GM10248 (cell line): Measurements from ENCODE around the gene OSBPL7.

Source experiments
- CTCF ChIA-PET: fragments of 300-600 bp; sonication (Branson Sonifier 250); formaldehyde crosslinking; extraction: SDS; loops from one replicate; lab custom pipeline; 2021; ENCODE audit warnings: antibody characterized with exemption; lab: Yijun Ruan, JAX
- POLR2A ChIA-PET: fragments of 350-650 bp; sonication (Branson Sonifier 250); formaldehyde crosslinking; extraction: SDS; loops from one replicate; lab custom pipeline; 2020; ENCODE audit warnings: antibody characterized with exemption; lab: Yijun Ruan, JAX
- DNase-seq: peaks from one replicate; pipeline ENCODE4 v3.0.0; 2012; ENCODE audit errors: extremely low spot score
- CTCF ChIP-seq: IDR thresholded peaks from 2 replicates; pipeline ENCODE4 v1.5.1; 2012; ENCODE audit warnings: mild to moderate bottlenecking, low read depth; ENCODE audit errors: extremely low read depth, missing control alignments, control extremely low read depth

The OSBPL7 gene

GRCh38 chr17:47821424-47822391, at the start of gene OSBPL7:
Gene OSBPL7 (minus strand): TSS chr17:47821794. CDS start chr17:47820278, 1,516 bp downstream.
- peak; percentile 91 for DNase-seq
- ChIA-PET POLR2A (no interaction called here), CTCF (interaction anchor here (0.8 to 2.9 kb wide), 10 partner anchors 9 to 158 kb away, joined by 3 to 20 read pairs (median 3); partner anchors contain the start of genes CDK5RAP3 and SCRN2)
- TF ChIP-seq CTCF = peak; percentile 77

- no peak for DNase-seq
- no peak for TF ChIP-seq CTCF
- ChIA-PET POLR2A (no interaction called here), CTCF (interaction anchor here (1.0 to 2.7 kb wide), 11 partner anchors 9 to 76 kb away, joined by 3 to 17 read pairs (median 4); partner anchors contain the start of gene SCRN2)
These were observed 49.5 kb upstream of the OSBPL7 start for GRCh38 chr17:47871048-47871447.

GRCh38 chr17:47870056-47870455, 48.5 kb upstream of the OSBPL7 start:
- CTCF ChIA-PET = interaction anchor here (1.0 to 1.7 kb wide), 7 partner anchors 9 to 77 kb away, joined by 3 to 14 read pairs (median 4); no protein-coding TSS in a partner anchor
- no peak for DNase-seq
- no peak for TF ChIP-seq CTCF
- POLR2A ChIA-PET = no interaction called here

GRCh38 chr17:47869114-47869513, 47.5 kb upstream of the OSBPL7 start:
- CTCF ChIA-PET = interaction anchor here (1.1 to 1.4 kb wide), 2 partner anchors 10 to 26 kb away, joined by 3 to 6 read pairs; no protein-coding TSS in a partner anchor
- no peak for TF ChIP-seq CTCF
- POLR2A ChIA-PET = no interaction called here
- no peak for DNase-seq

- no peak for TF ChIP-seq CTCF
- ChIA-PET CTCF (interaction anchor here (1.0 to 1.4 kb wide), 3 partner anchors 11 to 25 kb away, joined by 3 to 6 read pairs (median 5); no protein-coding TSS in a partner anchor), POLR2A (no interaction called here)
- no peak for DNase-seq
These were observed 46.4 kb upstream of the OSBPL7 start for GRCh38 chr17:47867813-47868533.

- DNase-seq = no peak
- CTCF ChIA-PET = no interaction called here
- no peak for TF ChIP-seq CTCF
- POLR2A ChIA-PET = no interaction called here
These were observed 45.3 kb upstream of the OSBPL7 start for GRCh38 chr17:47866941-47867340.
